Non-pigmented ciliary epithelial cell (primary cell): ENCODE data around the gene LSR.

ENCODE experiments used
- DNase-seq: peaks from one replicate; pipeline ENCODE4 v3.0.0-alpha.2; 2010; ENCODE audit warnings: low read depth

Gene LSR

DNA sequence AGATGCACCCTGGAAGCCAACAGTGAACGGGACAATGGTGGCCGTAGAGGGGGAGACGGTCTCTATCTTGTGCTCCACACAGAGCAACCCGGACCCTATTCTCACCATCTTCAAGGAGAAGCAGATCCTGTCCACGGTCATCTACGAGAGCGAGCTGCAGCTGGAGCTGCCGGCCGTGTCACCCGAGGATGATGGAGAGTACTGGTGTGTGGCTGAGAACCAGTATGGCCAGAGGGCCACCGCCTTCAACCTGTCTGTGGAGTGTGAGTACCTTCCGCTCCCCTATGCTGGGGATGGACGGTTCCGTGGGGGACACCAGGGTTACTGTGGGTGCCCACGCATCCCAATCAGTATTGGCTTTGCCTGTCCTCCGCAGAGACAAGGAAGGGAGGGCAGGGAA, 53.6 kb downstream of the LSR start:
- DNase-seq: no peak

GRCh38 chr19:35303357-35303915, 54.6 kb downstream of the LSR start:
- DNase-seq: no peak

DNA sequence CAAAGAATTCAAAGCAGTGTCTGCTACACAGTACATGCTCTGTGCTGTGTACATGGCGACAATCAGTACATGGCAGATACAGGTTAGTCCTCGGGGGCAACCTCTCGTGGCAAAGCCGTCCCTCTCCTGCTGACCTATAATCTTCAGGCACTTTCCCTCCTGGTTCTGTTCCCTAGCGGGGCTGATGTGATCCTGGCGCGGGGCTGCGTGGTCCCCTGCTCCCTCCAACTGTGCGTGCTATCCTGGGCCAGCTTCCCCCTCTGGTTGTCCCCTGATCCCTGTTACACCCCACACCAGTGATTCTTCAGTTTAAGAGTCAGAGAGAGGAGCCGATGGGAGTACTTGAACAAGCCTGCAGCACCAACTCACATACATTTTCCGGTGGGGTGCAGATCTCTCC, 55.2 kb downstream of the LSR start:
- no peak for DNase-seq

DNA sequence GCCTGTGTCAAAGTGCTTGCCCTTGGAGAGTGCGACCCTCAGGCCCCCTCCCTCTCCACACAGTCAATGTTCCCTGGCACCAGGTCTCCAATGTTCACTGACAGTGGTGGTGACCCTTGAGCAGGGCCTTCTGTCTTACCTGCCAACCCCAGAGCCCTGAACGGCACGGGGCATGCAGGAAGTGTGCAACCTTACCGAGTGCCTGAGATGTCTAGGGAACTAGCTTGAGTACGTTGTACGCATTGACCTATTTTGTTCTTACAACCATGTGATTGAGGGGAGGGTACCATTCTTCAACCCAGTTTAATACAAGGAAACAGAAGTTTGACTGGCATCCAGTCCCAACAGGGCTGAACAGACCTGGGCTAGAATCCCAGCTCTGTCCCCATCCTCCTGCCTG, 56.4 kb downstream of the LSR start:
- DNase-seq: no peak

DNA sequence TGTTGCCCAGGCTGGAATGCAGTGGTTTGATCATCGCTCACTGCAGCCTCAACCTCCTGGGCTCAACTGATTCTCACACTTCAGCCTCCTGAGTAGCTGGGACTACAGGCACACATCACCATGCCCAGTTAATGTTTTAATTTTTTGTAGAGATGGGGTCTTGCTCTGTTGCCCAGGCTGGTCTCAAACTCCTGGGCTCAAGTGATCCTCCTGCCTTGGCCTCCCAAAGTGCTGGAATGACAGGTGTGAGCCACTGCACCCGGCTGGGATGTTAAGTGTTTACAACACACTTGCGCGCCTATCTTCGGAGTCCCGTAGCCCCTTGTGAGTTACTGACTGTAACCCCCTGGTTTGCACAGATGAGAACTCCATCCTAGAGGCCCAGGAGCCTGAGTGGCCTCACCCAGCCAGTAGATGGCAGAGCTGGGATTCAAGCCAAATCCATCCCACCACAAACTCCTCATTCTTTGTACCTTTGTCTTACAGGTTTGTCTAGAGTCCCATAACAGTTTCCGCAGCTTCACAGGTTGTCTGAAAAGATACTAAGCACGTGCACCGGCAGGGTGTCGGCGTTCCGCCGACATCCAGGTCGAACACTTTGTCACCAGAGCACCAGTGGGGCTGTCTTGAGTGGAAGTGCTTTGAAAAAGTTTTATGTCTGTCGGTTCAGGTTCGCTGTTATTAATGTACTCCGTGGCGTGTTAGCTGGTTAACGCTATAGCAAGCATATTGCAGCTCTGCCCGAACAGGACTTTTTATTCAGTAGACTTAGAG, 57.9 kb downstream of the LSR start:
- no peak for DNase-seq

DNA sequence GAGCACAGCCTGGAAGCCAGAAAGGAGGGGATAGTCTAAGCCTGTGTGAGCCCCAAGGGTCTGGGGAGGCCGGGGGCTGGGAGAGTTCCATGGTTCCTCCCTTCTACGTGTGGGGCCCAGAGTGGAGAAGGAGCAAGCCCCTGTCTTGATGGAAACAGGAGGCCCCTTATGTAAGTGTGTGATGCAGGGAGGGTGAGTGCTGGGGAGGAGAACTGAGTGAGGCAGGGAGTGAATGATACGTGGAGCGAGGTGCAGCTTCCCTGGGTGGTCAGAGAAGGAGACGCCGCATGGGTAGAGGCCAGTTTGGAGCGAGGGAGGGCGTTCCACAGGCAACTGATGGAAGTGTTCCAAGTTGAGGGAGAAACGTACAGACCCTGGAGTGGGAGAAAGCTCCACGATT, 59.1 kb downstream of the LSR start:
- DNase-seq: no peak

- DNase-seq: no peak
Observed at GRCh38 chr19:35308910-35309309, 60.1 kb downstream of the LSR start.

- DNase-seq: no peak
Observed at GRCh38 chr19:35309481-35310279, 60.9 kb downstream of the LSR start.

- no peak for DNase-seq
Observed at GRCh38 chr19:35310331-35310730, 61.5 kb downstream of the LSR start.

- DNase-seq: no peak
Observed at GRCh38 chr19:35310811-35311465, 62.1 kb downstream of the LSR start.

DNA sequence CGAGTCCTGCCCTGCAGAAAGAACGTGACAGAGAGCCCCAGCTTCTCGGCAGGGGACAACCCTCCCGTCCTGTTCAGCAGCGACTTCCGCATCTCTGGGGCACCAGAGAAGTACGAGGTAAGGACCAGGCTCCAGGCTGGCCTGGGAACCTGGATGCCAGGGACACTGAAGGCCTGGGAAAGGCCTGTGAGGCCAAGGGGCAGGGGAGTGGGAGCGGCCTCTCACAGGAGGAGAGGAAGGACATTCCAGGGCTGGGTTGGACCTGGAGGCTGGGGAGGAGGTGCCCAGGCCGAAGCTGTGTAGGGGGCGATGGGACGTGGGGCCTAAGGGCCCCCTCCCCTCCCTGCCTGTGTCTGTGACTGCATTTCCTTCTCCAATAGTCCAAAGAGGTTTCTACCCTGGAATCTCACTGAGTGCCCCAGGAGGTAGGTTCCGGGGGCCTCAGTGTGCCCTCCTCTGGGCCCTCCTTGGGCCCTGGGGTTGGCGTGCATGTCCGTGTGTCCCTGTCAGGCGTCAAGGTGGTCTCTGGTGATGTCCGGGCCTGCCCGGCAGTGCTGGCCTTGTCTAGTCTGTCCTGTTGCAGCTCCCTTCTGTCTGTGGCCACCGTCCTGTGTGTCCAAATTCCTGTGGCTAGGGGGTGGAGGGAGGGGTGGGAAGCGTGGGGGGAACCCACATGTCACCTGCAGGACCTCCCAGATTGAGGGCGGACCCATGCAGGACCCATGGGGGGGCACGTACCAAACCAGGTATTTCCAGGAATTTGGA, 63.3 kb downstream of the LSR start:
- no peak for DNase-seq

DNA sequence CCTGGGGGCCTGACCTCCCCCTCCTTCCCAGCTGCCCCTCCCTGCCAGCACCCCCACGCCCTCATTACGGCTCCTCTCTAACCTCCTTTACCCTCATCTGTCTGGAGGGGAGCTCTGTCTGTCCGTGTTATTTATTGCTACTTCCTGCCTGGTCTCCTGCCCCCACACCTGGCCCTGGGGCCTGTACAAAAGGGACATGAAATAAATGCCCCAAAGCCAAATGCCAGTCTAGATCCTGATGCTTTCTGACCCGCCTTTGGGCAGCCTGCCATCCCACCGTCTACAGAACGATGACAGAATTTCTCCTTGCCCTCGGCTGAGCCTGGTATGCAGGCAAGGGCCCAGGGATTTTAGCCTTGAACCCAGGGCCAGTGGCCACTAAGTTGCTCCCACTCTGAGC, 64.8 kb downstream of the LSR start:
- DNase-seq: no peak

- no peak for DNase-seq
Observed at GRCh38 chr19:35314031-35314430, 65.2 kb downstream of the LSR start.

DNA sequence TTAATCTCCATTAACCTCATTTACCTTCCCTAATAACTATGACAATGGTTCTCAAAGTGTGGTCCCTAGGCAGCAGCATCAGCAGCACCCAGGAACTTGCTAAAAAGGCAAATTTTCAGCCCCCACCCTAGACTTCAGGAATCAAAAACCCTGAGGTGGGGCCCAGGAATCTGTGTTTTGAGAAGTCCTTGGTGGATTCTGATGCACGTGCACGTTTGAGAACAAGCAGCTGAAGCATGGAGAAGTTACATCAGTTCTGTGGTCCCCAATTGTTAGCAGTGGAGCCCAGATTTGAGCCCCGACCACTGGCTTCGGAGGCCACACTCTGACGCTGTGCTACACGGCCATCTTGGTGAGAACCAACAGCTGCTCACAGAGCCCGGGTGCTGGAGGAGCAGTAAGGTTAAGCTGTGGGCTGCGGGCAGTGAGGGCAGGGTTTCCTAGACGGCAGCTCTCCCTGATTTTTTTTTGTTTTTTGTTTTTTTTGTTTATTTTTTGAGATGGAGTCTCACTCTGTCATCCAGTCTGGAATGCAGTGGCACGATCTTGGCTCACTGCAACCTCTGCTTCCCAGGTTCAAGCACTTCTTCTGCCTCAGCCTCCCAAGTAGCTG, 66.2 kb downstream of the LSR start:
- no peak for DNase-seq

- no peak for DNase-seq
Observed at GRCh38 chr19:35315883-35316282, 67.1 kb downstream of the LSR start.

- DNase-seq: no peak
Observed at GRCh38 chr19:35316560-35316959, 67.8 kb downstream of the LSR start.
